NCI-H82 treated with DMSO at 0.1 percent for 48 hours (cell line): ENCODE results near the gene HEPH.
"Not testable (repeated sequence)": the region's sequence is repeated elsewhere in the genome, so short reads cannot be mapped to it uniquely, and the experiment has no call there.

Source experiments
- DNase-seq: peaks from one replicate; lab custom pipeline; 2025; ENCODE audit not compliant: unreplicated experiment; lab: John Stamatoyannopoulos, UW

HEPH gene, protein sequence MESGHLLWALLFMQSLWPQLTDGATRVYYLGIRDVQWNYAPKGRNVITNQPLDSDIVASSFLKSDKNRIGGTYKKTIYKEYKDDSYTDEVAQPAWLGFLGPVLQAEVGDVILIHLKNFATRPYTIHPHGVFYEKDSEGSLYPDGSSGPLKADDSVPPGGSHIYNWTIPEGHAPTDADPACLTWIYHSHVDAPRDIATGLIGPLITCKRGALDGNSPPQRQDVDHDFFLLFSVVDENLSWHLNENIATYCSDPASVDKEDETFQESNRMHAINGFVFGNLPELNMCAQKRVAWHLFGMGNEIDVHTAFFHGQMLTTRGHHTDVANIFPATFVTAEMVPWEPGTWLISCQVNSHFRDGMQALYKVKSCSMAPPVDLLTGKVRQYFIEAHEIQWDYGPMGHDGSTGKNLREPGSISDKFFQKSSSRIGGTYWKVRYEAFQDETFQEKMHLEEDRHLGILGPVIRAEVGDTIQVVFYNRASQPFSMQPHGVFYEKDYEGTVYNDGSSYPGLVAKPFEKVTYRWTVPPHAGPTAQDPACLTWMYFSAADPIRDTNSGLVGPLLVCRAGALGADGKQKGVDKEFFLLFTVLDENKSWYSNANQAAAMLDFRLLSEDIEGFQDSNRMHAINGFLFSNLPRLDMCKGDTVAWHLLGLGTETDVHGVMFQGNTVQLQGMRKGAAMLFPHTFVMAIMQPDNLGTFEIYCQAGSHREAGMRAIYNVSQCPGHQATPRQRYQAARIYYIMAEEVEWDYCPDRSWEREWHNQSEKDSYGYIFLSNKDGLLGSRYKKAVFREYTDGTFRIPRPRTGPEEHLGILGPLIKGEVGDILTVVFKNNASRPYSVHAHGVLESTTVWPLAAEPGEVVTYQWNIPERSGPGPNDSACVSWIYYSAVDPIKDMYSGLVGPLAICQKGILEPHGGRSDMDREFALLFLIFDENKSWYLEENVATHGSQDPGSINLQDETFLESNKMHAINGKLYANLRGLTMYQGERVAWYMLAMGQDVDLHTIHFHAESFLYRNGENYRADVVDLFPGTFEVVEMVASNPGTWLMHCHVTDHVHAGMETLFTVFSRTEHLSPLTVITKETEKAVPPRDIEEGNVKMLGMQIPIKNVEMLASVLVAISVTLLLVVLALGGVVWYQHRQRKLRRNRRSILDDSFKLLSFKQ

DNA sequence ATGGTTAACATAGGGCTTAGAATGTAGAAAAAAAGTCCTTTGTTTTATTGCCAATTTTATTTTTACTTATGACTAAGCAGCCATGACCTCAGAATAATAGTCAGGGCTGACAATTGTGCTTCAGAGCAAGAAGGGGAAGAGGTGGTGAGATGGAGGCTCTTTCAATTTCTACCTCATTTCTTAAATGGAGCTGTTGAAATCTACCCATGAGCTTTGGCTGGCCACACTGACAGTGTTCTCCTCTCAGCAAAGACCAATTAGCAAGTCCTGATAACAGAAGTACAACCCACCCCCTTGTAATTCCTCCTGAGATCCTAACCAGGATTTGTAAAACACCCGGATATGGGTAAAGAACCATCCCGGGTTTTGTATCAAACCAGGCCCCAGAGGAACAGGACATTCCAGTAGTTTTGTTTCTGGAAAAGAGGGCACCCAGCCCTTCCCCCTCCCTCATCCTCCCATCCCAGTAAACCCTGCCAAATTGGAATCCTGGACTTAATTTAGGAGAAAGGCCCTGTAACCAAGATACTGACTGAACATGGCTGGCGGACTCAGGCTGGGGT, at the start of gene HEPH:
HEPH (plus strand) TSS at position 399 of the 563 bp plus-strand sequence. CDS start 6,324 bp downstream, outside the sequence.
- no peak for DNase-seq

DNA sequence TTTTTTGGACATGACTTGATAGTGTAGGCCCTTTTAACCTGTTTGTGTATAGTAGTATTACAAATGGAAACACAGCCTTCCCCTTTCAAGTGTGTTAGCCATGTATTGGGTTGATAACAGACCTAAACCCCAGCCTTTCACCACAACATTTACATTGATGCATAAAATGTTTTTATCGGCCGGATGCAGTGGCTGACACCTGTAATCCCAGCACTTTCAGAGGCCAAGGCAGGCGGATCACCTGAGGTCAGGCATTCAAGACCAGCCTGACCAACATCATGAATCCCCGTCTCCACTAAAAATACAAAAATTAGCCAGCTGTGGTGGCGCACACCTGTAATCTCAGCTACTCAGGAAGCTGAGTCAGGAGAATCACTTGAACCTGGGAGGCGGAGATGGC, 45.3 kb upstream of the HEPH start:
- DNase-seq = not testable (repeated sequence)

- not testable (repeated sequence) for DNase-seq
These were observed 42.7 kb upstream of the HEPH start for GRCh38 chrX:66121354-66121753.

- DNase-seq = peak; percentile 10
These were observed 37.4 kb upstream of the HEPH start for GRCh38 chrX:66126662-66127061.

DNA sequence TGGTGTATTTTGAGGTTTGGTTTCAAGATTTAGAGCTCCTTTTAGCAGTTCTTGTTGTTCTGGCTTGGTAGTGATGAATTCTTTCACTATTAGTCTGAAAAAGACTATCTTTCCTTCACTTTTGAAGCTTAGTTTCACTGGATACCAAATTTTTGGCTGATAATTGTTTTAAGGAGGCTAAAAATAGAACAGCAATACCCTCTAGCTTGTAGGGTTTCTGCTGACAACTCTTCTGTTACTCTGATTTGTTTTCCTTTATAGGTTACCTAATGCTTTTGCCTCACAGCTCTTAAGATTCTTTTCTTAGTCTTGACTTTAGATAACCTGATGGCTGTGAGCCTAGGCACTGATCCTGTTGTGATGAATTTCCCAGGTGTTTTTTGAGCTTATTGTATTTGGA, 33.6 kb upstream of the HEPH start:
- no peak for DNase-seq

GRCh38 chrX:66135284-66135683, 28.8 kb upstream of the HEPH start:
- DNase-seq = not testable (repeated sequence)

- no peak for DNase-seq
These were observed 21.7 kb upstream of the HEPH start for GRCh38 chrX:66142351-66142750.

DNA sequence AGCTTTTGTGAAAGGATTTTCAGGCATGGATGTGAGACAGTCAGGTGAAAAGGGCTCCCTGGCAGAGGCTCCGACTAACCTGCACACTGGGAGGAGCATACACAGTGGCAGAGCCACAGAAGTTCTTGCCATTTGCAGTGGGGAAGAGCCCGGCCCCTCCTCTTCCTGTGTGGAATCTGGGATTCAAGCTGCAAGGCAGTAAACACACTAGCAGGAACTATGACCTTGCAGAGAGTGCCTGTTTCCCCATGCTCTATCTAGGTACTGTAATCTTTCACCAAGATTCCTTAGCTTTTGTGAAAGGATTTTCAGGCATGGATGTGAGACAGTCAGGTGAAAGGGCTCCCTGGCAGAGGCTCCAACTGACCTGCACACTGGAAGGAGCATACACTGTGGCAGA, 19.8 kb upstream of the HEPH start:
- DNase-seq = no peak

- no peak for DNase-seq
These were observed 14.5 kb upstream of the HEPH start for GRCh38 chrX:66149519-66149918.

DNA sequence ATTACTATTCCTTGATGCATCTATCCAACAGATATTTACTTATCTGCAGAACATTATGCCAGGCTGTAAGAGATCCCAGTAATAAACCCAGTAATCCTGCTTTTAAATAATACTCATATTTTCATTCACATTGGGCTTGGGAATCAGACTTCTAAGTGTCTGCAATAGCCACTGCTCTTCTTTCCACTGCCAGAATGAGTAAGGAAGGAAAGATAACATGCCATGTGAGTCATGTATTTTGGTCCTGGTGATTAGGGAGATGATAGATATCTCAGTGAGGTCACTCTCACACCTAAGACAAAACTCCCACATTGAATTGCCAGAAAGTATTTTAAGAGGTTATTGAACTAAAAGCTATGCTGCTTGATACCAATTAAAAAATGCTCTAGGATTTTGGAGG, 13.9 kb upstream of the HEPH start:
- DNase-seq = no peak

- DNase-seq = no peak
These were observed 1.7 kb upstream of the HEPH start for GRCh38 chrX:66162331-66162822.

DNA sequence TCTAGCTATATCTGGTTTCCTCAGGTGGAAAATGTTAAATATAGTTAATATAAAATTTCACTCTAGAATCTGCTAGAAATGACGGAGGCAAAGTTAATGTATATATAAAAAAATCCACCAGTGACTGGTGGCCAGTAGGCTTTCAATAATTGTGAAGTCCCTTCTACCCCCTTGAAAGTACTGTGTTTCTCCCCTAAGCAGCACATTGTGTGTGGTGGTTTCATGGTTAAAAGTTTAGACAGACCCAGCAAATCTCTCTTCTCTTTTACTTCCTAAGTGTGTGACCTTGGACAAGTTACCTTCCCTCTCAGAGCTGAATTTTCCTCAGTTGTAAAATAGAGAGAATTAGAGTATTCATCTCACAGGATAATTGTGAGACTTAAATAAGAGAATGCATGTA, 600 bp upstream of the HEPH start:
- no peak for DNase-seq

GRCh38 chrX:66164470-66164869, 423 bp downstream of the HEPH start:
- DNase-seq = no peak

DNA sequence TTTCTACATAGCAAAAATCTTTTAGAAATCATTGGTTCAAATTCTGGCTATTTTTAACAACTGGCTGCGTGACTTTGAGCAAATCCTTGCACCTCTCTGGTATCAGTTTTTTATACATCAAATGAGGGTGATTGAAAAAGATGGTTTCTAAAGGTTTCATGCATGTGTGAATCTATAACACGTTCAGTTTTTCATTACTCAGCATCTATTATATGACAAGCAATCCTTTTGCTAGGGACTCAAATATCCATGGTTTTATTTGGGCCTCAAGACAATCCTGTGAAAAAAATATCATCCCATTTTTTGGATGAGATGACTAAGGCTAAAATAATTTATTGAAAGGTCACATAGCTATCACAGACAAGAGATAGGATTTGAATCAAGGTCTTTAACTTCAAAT, 884 bp downstream of the HEPH start:
- no peak for DNase-seq

- no peak for DNase-seq
These were observed 2.6 kb downstream of the HEPH start for GRCh38 chrX:66166671-66167070.

GRCh38 chrX:66167431-66167830, 3.4 kb downstream of the HEPH start:
- DNase-seq = no peak

GRCh38 chrX:66176134-66176533, 12.1 kb downstream of the HEPH start:
- no peak for DNase-seq

DNA sequence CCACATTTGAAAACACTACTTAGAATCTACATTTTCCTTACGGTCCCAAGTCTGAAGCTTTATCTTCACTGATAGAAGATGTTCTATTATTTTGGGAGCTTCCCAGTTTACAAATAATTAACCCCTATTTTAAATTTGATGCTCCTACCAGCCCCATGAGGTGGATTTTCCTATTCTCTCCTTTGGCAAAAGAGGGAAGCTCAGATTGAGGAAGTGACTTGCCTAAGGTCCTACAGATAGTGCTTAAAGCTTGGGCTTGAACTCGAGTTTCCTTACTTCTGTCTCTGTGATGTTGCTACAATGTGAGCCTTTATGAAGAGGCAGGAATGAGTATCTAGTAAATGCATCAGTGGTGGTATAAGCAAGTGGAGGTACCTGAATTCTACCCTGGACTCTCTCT, 27.5 kb downstream of the HEPH start:
- no peak for DNase-seq

DNA sequence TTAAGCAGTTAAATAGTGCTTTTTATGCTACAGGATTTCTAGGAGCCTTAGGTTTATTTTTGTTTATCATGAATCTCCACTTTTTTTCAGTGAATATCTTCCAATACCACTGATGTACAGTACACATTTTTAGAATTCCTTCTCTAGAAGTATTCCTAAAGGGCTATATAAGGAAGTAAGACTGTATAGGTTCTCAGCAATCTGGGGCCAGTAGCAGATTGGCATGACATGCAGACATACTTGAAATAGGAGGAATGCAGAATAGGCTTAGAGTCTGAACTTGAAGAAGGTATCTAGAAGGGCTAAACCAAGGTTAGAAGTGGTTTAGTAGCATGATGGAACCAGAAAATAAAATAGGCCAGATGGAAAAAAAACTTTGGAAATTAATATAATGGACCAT, 29.8 kb downstream of the HEPH start:
- no peak for DNase-seq

- DNase-seq = no peak
These were observed 36.1 kb downstream of the HEPH start for GRCh38 chrX:66200050-66200664.
